Mammary epithelial cell (primary cell): Measurements from ENCODE around the gene NKX6-2.

Source experiments
- EZH2 ChIP-seq: IDR thresholded peaks from 2 replicates; pipeline ENCODE4 v1.6.1; 2012; ENCODE audit warnings: low read length, inconsistent platforms, borderline replicate concordance
- TF ChIP-seq, protein P1 (sequence below), 2 donors: IDR thresholded peaks in 1 of 2; conservative IDR thresholded peaks in 1 of 2; 2 replicates each; pipeline ENCODE4 v1.5.1; 2011 to 2012; ENCODE audit warnings: inconsistent platforms in 2 of 2, low read length in 2 of 2, mild to moderate bottlenecking in 2 of 2, control low read depth in 1 of 2, low read depth in 1 of 2; ENCODE audit not compliant: insufficient read depth in 1 of 2; ENCODE audit errors: extremely low read depth in 1 of 2

DNA sequence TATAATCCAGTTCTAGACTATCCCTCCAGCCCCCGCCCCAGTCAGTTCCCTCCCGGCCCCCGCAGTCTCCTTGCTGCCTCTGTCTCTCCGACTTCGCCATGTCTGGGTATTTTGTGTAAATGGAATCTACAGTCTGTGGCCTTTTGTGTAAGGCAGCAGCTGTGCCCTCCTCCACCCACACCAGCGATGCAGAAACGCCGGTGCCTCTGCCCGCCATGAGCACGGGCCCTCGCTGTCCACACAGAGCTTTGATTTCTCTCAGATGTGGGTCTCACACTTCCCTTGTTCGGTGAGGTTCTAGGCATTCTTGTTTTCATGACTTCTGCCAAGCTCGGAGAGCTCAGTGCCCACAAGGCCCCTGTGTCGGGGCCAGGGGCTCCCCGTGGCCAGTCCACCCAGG is 37.8 kb downstream of the NKX6-2 start:
- TF ChIP-seq, protein P1, sequence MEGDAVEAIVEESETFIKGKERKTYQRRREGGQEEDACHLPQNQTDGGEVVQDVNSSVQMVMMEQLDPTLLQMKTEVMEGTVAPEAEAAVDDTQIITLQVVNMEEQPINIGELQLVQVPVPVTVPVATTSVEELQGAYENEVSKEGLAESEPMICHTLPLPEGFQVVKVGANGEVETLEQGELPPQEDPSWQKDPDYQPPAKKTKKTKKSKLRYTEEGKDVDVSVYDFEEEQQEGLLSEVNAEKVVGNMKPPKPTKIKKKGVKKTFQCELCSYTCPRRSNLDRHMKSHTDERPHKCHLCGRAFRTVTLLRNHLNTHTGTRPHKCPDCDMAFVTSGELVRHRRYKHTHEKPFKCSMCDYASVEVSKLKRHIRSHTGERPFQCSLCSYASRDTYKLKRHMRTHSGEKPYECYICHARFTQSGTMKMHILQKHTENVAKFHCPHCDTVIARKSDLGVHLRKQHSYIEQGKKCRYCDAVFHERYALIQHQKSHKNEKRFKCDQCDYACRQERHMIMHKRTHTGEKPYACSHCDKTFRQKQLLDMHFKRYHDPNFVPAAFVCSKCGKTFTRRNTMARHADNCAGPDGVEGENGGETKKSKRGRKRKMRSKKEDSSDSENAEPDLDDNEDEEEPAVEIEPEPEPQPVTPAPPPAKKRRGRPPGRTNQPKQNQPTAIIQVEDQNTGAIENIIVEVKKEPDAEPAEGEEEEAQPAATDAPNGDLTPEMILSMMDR (conservative IDR thresholded peaks at IDR 0.05 in 1 of 2, IDR thresholded peaks at IDR 0.05 in 1 of 2; ENCODE audit: extremely low read depth in 1 of 2, insufficient read depth in 1 of 2, low read depth in 1 of 2, low read length in 2 of 2): no peak
- TF ChIP-seq EZH2: no peak
